Ectodermal cell (in vitro differentiated cells): ENCODE results near the gene DYNLT1. TPM values are rescaled to one million over a fixed set of nuclear protein-coding genes. Genes with fewer than 3 reads are reported as not detected.
A peak's percentile ranks its signal among the peaks of the same experiment; 100 is the strongest.

Source experiments
- H3K27ac ChIP-seq: 2 replicates; pipeline ENCODE4 v1.7.0; 2013; ENCODE audit warnings: mild to moderate bottlenecking, low read depth, low read length; ENCODE audit not compliant: insufficient read depth, poor library complexity, severe bottlenecking
- H3K27me3 ChIP-seq: 2 replicates; pipeline ENCODE4 v1.7.0; 2013; ENCODE audit warnings: mild to moderate bottlenecking, low read length; ENCODE audit not compliant: insufficient read depth, control insufficient read depth, poor library complexity, severe bottlenecking
- H3K36me3 ChIP-seq: one replicate; pipeline ENCODE4 v1.7.0; 2013; ENCODE audit warnings: low read length; ENCODE audit not compliant: control insufficient read depth, insufficient read depth
- H3K4me1 ChIP-seq: one replicate; pipeline ENCODE4 v1.7.0; 2013; ENCODE audit warnings: low read length; ENCODE audit not compliant: control insufficient read depth, insufficient read depth
- H3K4me3 ChIP-seq: 2 replicates; pipeline ENCODE4 v1.7.0; 2013; ENCODE audit warnings: low read depth, low read length, control low read depth; ENCODE audit not compliant: insufficient read depth
- H3K9me3 ChIP-seq: 2 replicates; pipeline ENCODE4 v1.7.0; 2013; ENCODE audit warnings: mild to moderate bottlenecking, low read length, moderate library complexity; ENCODE audit not compliant: control insufficient read depth
- WGBS, 2 experiments: methylation state at CpG; one replicate each; pipeline ENCODE4 v1.1.7; 2013; ENCODE audit warnings: missing lambda C conversion rate in 2 of 2; 5-methylcytosine and 5-hydroxymethylcytosine counted together
- polyA plus RNA-seq, 4 experiments: library from polyadenylated mRNA; stranded (reverse); fragments of 50-300 nt; gene quantifications; one replicate each; pipeline ENCODE4 v1.2.3, GENCODE V29; 2013

DYNLT1 gene
- polyA plus RNA-seq (2013, experiment 1 of 4) = 109 TPM
- 114 TPM for polyA plus RNA-seq (2013, experiment 2 of 4)
- polyA plus RNA-seq (2013, experiment 3 of 4) = 128 TPM
- 147 TPM for polyA plus RNA-seq (2013, experiment 4 of 4)

DNA sequence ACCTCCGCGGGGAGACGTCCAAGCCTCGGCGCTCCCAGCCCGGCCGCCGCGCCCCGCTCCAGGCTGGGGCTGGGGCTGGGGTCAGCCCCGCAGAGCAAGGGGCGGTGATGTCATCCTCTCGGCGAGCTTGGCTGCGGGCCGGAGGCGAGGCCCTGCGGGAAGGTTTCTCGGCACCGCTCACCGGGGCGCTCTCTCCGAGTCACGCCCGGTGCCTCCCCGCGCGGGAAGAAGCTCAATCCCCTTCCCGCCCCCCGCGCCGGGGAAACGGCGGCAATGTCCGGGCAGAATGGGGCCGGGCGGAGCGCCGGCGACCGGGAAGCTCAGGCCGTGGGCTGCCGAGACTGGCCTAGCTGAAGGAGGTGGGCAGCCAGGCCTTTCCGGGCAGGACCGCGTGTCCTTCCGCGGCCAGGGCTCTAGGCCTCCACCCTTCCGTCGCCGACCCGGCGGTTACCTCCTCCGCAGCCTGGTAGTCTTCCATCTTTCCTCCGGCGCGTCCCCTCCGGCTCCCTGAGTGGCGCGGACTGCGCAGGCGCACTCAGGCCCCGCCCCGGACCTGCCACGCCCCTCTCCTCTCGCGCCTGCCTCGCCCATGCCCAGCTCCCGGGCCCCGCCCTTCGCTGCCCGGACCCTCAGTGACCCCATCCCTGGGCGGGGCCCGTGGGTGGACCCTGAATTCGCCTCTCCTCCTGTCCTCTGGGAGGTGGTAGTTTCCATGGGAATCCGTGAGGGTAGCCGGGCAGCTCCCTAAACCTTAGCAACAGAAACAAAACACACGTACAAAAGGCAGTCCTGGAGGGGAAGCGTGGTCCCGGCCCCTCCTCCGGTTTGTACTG is at the start of gene DYNLT1:
Gene DYNLT1 (minus strand): TSS at position 513 of the 833 bp plus-strand sequence. CDS start 35 bp downstream, at position 478.
- H3K27ac ChIP-seq = peak within 1 kb of the TSS; percentile 79
- no peaks in the 10 kb centered on the region for H3K9me3 ChIP-seq
- H3K4me1 ChIP-seq = peaks cover 15% of the 10 kb centered on the region
- peaks cover 9% of the 10 kb centered on the region for H3K27me3 ChIP-seq
- peak within 1 kb of the TSS; percentile 97 for H3K4me3 ChIP-seq
- 0 to 1% methylated on average over 81 of the region's 81 CpGs for WGBS, 2 experiments
- H3K36me3 ChIP-seq = no peaks in the 10 kb centered on the region

GRCh38 chr6:158688860-158689259 is 44.3 kb upstream of the DYNLT1 start:
- 100% methylated on average over 1 of the region's 1 CpG for WGBS, 2 experiments
- no peaks in the 10 kb centered on the region for H3K9me3 ChIP-seq
- no peaks in the 10 kb centered on the region for H3K4me1 ChIP-seq
- H3K27ac ChIP-seq = no peak overlapping the region
- H3K27me3 ChIP-seq = no peaks in the 10 kb centered on the region
- no peaks in the 10 kb centered on the region for H3K36me3 ChIP-seq
- no peak overlapping the region for H3K4me3 ChIP-seq

GRCh38 chr6:158687506-158687905 is 43.0 kb upstream of the DYNLT1 start:
- Histone ChIP-seq H3K4me1 (no peaks in the 10 kb centered on the region), H3K36me3 (no peaks in the 10 kb centered on the region), H3K27me3 (no peaks in the 10 kb centered on the region), H3K9me3 (no peaks in the 10 kb centered on the region), H3K4me3 (no peak overlapping the region), H3K27ac (no peak overlapping the region)
- WGBS, 2 experiments = 88 to 91% methylated on average over 4 of the region's 4 CpGs

- Histone ChIP-seq H3K4me1 (no peaks in the 10 kb centered on the region), H3K36me3 (no peaks in the 10 kb centered on the region), H3K9me3 (no peaks in the 10 kb centered on the region), H3K4me3 (no peak overlapping the region), H3K27me3 (no peaks in the 10 kb centered on the region), H3K27ac (no peak overlapping the region)
- 92 to 94% methylated on average over 7 of the region's 7 CpGs for WGBS, 2 experiments
Observed at GRCh38 chr6:158686791-158687381, 42.3 kb upstream of the DYNLT1 start.

- Histone ChIP-seq H3K36me3 (no peaks in the 10 kb centered on the region), H3K4me1 (no peaks in the 10 kb centered on the region), H3K27me3 (no peaks in the 10 kb centered on the region), H3K27ac (no peak overlapping the region), H3K9me3 (no peaks in the 10 kb centered on the region), H3K4me3 (no peak overlapping the region)
- 85 to 86% methylated on average over 4 of the region's 4 CpGs for WGBS, 2 experiments
Observed at GRCh38 chr6:158686311-158686710, 41.8 kb upstream of the DYNLT1 start.

- Histone ChIP-seq H3K9me3 (no peaks in the 10 kb centered on the region), H3K4me3 (no peak overlapping the region), H3K27me3 (no peaks in the 10 kb centered on the region), H3K27ac (no peak overlapping the region), H3K4me1 (no peaks in the 10 kb centered on the region), H3K36me3 (no peaks in the 10 kb centered on the region)
- whole genome bisulfite sequencing, 2 experiments = 87 to 94% methylated on average over 3 to 5 of the region's 5 CpGs
Observed at GRCh38 chr6:158684745-158685324, 40.3 kb upstream of the DYNLT1 start.

GRCh38 chr6:158684311-158684710 is 39.8 kb upstream of the DYNLT1 start:
- Histone ChIP-seq H3K27ac (no peak overlapping the region), H3K9me3 (no peaks in the 10 kb centered on the region), H3K4me3 (no peak overlapping the region), H3K27me3 (no peaks in the 10 kb centered on the region), H3K36me3 (no peaks in the 10 kb centered on the region), H3K4me1 (no peaks in the 10 kb centered on the region)
- WGBS, 2 experiments = 92 to 93% methylated on average over 5 of the region's 5 CpGs

DNA sequence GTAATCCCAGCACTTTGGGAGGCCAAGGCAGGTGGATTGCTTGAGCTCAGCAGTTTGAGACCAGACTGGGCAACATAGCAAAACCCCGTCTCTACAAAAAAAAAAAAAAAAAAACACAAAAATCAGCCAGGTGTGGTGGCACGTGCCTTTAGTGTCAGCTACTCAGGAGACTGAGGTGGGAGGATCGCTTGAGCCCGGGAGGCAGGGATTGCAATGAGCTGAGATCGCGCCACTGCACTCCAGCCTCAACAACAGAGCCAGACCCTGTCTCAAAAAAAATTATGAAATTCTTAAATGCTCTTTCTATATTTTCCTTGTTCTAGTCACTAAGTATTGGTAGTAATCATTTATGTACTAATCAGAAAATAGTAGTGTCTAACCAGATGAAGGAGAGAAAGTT is 35.9 kb upstream of the DYNLT1 start:
- H3K27me3 ChIP-seq = no peaks in the 10 kb centered on the region
- H3K4me3 ChIP-seq = no peak overlapping the region
- no peaks in the 10 kb centered on the region for H3K36me3 ChIP-seq
- H3K4me1 ChIP-seq = no peaks in the 10 kb centered on the region
- WGBS, 2 experiments = 91 to 92% methylated on average over 6 of the region's 6 CpGs
- H3K9me3 ChIP-seq = no peaks in the 10 kb centered on the region
- no peak overlapping the region for H3K27ac ChIP-seq

DNA sequence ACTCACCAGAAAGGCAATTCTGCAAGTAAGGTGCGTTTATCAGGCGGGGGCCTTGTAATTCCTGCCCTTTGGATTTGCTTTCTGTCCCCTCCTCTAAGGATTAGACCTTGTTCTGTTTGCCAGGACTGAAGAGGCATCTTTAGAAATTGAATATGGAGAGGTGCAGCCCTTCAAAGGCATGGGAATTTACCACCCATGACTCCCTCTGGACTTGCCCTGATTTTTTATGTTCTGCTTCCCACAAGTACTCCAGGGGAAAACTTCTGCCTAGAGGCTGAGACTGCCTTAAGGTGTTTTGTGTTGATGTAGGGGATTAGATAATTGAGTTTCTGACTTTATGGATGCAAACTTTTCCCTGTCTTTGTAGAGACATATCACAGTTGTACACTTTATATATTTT is 35.5 kb upstream of the DYNLT1 start:
- H3K36me3 ChIP-seq = no peaks in the 10 kb centered on the region
- H3K27ac ChIP-seq = no peak overlapping the region
- WGBS, 2 experiments = 84 to 87% methylated on average over 2 of the region's 2 CpGs
- H3K4me1 ChIP-seq = no peaks in the 10 kb centered on the region
- H3K9me3 ChIP-seq = no peaks in the 10 kb centered on the region
- H3K4me3 ChIP-seq = no peak overlapping the region
- H3K27me3 ChIP-seq = no peaks in the 10 kb centered on the region

GRCh38 chr6:158677906-158678578 is 33.5 kb upstream of the DYNLT1 start:
- Histone ChIP-seq H3K4me1 (no peaks in the 10 kb centered on the region), H3K4me3 (no peak overlapping the region), H3K27ac (no peak overlapping the region), H3K27me3 (no peaks in the 10 kb centered on the region), H3K9me3 (no peaks in the 10 kb centered on the region), H3K36me3 (no peaks in the 10 kb centered on the region)
- 82 to 85% methylated on average over 11 of the region's 11 CpGs for WGBS, 2 experiments
